Heart left ventricle (tissue), 13 donors: Measurements from ENCODE around the gene ENO4.

ENCODE experiments used
- CTCF ChIP-seq, 12 donors: fragments of 200-600 bp; sonication (generic) in 4 of 12; IDR thresholded peaks; one replicate each; pipeline versions ENCODE4 v1.5.0 to v1.8.0; 2018 to 2022; ENCODE audit warnings: antibody characterized with exemption in 12 of 12, mild to moderate bottlenecking in 5 of 12
- POLR2A ChIP-seq, 2 donors: fragments of 450-650 bp; IDR thresholded peaks; one replicate each; pipeline ENCODE4 v1.6.1; 2017; ENCODE audit warnings: antibody characterized with exemption in 2 of 2, mild to moderate bottlenecking in 2 of 2, moderate library complexity in 2 of 2
- donor health status: ischemic (EF 13 %, LVEDD 7.1; RV severe dilation, severe dysfunction).
- donor health status: DM: no; HTN: yes; CAD: no.
- donor health status: DM: no; HTN: no; CAD: no.
- donor health status: ischemic (EF 25% LVEDD 6.9; RV normal size, moderate dysfunction).
- donor health status: ischemic (EF 25% LVEDD 5.7; RV mildly dilated, moderate dysfunction).
- donor health status: ischemic (EF 35%, LVEDD 5.7; RV mildly dilated, moderate dysfunction).
- donor health status: nonischemic (EF 11% LVEDD 7.7; RV severe dilation, severe dysfunction).
- donor health status: DM: yes; HTN: yes; CAD: no.
- donor health status: PGD.
- donor health status: ischemic (EF 29% LVEDD 5.4; RV normal size, mild dysfunction).
- donor health status: nonischemic (EF 23%, LVEDD 6.1; RV moderate dilation, normal function).

- TF ChIP-seq POLR2A (IDR thresholded peaks at IDR 0.05) (no peak), CTCF (IDR thresholded peaks at IDR 0.05) (no peak)
These were observed 23.4 kb upstream of the ENO4 start for GRCh38 chr10:116825901-116826300.
